Measurements from ENCODE around the gene IFNGR2. TPM values are rescaled to one million over a fixed set of nuclear protein-coding genes. Genes with fewer than 3 reads are reported as not detected.
A peak's percentile ranks its signal among the peaks of the same experiment; 100 is the strongest.
"Not testable (repeated sequence)": the region's sequence is repeated elsewhere in the genome, so short reads cannot be mapped to it uniquely, and the experiment has no call there.

The IFNGR2 gene
- total and polyA plus RNA-seq, 9 donors: 39.6 to 125 (median 46.7) TPM

DNA sequence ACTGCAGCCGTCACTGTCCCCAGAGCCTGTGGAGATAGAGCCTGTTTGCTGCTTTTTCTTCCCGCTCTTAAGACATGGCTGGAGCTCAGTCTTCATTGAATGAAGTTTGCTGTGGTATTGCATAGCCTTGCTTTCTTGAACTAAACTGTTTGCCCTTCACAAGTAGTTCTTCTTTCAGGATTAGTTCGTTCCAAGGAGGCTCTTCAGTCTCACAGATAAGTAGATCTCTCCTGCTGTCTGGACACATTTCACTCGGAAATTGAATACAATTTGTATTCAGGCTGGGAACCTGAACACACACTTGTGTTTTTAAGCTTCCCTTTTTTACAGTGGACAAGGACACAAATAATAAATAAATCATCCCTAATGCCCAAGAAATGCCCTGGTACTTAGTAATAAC, 43.8 kb upstream of the IFNGR2 start:
- Histone ChIP-seq H3K36me3 (no peaks in the 10 kb centered on the region), H3K9me3 (no peaks in the 10 kb centered on the region), H3K4me3 (no peak overlapping the region), H3K27ac (no peak overlapping the region), H3K4me1 (ENCODE audit: insufficient read depth) (peaks cover 4% of the 10 kb centered on the region), H3K27me3 (no peaks in the 10 kb centered on the region)
- intact Hi-C loops (cut with DNase I): no loop called here
- no peak for DNase-seq
- 65 to 76% (median 67%) methylated on average over 4 of the region's 4 CpGs for WGBS, 3 donors
- TF ChIP-seq POLR2A (IDR thresholded peaks at IDR 0.05) (no peak), EP300 (IDR thresholded peaks at IDR 0.05) (no peak)
- TF ChIP-seq, protein P1, sequence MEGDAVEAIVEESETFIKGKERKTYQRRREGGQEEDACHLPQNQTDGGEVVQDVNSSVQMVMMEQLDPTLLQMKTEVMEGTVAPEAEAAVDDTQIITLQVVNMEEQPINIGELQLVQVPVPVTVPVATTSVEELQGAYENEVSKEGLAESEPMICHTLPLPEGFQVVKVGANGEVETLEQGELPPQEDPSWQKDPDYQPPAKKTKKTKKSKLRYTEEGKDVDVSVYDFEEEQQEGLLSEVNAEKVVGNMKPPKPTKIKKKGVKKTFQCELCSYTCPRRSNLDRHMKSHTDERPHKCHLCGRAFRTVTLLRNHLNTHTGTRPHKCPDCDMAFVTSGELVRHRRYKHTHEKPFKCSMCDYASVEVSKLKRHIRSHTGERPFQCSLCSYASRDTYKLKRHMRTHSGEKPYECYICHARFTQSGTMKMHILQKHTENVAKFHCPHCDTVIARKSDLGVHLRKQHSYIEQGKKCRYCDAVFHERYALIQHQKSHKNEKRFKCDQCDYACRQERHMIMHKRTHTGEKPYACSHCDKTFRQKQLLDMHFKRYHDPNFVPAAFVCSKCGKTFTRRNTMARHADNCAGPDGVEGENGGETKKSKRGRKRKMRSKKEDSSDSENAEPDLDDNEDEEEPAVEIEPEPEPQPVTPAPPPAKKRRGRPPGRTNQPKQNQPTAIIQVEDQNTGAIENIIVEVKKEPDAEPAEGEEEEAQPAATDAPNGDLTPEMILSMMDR (IDR thresholded peaks at IDR 0.05): no peak

DNA sequence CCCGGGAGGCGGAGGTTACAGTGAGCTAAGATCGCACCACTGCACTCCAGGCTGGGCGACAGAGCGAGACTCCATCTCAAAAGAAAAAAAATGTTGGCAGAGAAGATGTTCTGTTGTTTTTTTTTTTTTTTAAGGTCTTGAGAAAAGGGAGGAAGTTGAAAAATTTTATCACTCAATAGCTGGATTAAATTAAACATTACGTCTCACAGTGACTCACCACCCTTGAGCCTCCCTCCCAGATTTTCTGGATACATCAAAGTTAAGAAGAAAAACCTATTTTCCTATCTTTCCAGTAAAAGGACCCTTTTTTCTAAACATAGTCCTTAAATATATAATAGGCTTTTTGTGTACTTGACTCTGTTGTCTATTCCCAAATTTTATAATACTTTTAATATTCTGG, 42.9 kb upstream of the IFNGR2 start:
- H3K4me3 ChIP-seq: no peak overlapping the region
- intact Hi-C loops (cut with DNase I): loop anchor here in 1 of 4 donors (5.0 to 10.0 kb wide), 2 partner anchors 75 to 158 kb away; no protein-coding TSS in a partner anchor

DNA sequence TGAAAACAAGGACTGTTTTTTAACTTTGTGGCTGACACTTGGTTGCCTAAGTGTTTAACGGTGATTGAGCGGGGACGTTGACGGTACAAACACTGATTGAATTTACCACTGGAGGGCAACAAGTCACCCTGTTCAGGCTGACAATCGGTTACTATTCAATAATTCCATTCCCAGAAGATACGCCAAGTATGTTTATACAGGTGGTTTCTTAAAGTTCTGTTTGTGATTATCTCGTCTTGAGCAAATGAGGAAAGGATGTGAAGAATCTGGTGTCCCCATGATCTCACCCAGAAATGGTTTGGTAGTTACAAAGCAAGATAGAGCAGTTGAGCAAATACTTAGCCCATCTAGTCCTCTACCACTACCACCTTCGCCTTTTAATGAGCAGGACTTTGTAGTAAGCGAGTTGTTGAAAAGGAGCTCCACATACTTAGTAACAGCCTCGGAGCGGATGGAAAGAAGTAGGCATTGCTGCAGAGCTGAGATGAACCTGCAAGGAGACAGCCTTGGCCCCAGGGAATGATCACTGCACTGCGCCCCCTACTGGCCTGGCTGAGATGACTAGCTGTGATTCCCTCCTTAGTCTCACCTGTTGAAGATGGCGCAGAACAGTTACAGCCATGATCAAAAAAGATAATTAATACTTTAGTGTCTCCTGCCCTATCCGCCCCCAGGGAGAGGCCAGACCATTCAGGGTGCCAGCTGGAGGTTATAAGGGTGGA, 42.2 kb upstream of the IFNGR2 start:
- Histone ChIP-seq H3K27ac (peak overlapping the region; percentile 4 to 43), H3K9me3 (no peaks in the 10 kb centered on the region), H3K4me1 (ENCODE audit: insufficient read depth) (peaks cover 4% of the 10 kb centered on the region), H3K4me3 (no peak overlapping the region), H3K36me3 (no peaks in the 10 kb centered on the region), H3K27me3 (no peaks in the 10 kb centered on the region)
- DNase-seq: peak; percentile 66 to 83 (median 76)
- TF ChIP-seq POLR2A (IDR thresholded peaks at IDR 0.05) (no peak), EP300 (IDR thresholded peaks at IDR 0.05) (no peak)
- TF ChIP-seq, protein P1 (IDR thresholded peaks at IDR 0.05): peak; percentile 53 to 62 (median 60)
- 11 to 24% (median 18%) methylated on average over 14 of the region's 14 CpGs for WGBS, 3 donors
- intact Hi-C loops (cut with DNase I): loop anchor here in 1 of 4 donors (5.0 to 10.0 kb wide), 2 partner anchors 74 to 159 kb away; no protein-coding TSS in a partner anchor

More for the DNA sequence above, 42.9 kb upstream of the IFNGR2 start:
- no peaks in the 10 kb centered on the region for H3K36me3 ChIP-seq
- peak overlapping the region in 1 of 2 donors; percentile 43 for H3K27ac ChIP-seq
- no peaks in the 10 kb centered on the region for H3K9me3 ChIP-seq
- peaks cover 4% of the 10 kb centered on the region for H3K4me1 ChIP-seq (ENCODE audit: insufficient read depth)
- WGBS, 3 donors: 37 to 40% (median 38%) methylated on average over 6 of the region's 6 CpGs
- TF ChIP-seq EP300 (IDR thresholded peaks at IDR 0.05) (no peak), POLR2A (IDR thresholded peaks at IDR 0.05) (no peak)
- TF ChIP-seq, protein P1 (IDR thresholded peaks at IDR 0.05): no peak
- no peaks in the 10 kb centered on the region for H3K27me3 ChIP-seq
- peak in 1 of 5 donors; percentile 44 for DNase-seq

DNA sequence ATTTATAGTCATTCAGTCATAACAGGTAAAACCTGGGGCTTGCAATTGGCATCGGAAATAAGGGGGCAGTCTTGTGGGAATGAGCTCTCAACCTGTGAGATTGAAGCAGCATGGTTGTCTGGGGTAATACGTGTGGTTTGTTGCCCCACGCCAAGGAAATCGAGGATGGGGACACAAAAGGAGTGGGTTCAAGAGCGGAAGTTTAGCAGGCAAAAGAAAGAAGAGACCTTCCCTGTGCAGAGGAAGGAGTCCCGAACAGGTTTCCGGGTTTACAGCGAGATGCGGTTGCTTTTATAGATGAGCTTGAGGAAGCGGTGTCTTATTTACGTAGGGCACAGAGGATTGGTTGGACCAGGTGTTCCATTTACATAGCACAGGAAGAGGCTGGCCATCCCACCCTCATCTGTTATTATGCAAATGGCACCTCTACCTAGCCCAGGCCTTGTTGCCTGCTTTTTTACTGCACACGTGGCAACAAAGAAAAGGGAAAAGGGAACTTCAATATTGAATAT, 41.1 kb upstream of the IFNGR2 start:
- 36 to 54% (median 44%) methylated on average over 12 of the region's 12 CpGs for WGBS, 3 donors
- H3K9me3 ChIP-seq: no peaks in the 10 kb centered on the region
- no peaks in the 10 kb centered on the region for H3K36me3 ChIP-seq
- no peak overlapping the region for H3K27ac ChIP-seq
- no peak overlapping the region for H3K4me3 ChIP-seq
- TF ChIP-seq EP300 (IDR thresholded peaks at IDR 0.05): no peak
- TF ChIP-seq POLR2A (IDR thresholded peaks at IDR 0.05): no peak
- TF ChIP-seq, protein P1 (IDR thresholded peaks at IDR 0.05): no peak
- no peak for DNase-seq
- peaks cover 4% of the 10 kb centered on the region for H3K4me1 ChIP-seq (ENCODE audit: insufficient read depth)
- intact Hi-C loops (cut with DNase I): loop anchor here in 1 of 4 donors (5.0 to 10.0 kb wide), 2 partner anchors 73 to 160 kb away; no protein-coding TSS in a partner anchor
- no peaks in the 10 kb centered on the region for H3K27me3 ChIP-seq

DNA sequence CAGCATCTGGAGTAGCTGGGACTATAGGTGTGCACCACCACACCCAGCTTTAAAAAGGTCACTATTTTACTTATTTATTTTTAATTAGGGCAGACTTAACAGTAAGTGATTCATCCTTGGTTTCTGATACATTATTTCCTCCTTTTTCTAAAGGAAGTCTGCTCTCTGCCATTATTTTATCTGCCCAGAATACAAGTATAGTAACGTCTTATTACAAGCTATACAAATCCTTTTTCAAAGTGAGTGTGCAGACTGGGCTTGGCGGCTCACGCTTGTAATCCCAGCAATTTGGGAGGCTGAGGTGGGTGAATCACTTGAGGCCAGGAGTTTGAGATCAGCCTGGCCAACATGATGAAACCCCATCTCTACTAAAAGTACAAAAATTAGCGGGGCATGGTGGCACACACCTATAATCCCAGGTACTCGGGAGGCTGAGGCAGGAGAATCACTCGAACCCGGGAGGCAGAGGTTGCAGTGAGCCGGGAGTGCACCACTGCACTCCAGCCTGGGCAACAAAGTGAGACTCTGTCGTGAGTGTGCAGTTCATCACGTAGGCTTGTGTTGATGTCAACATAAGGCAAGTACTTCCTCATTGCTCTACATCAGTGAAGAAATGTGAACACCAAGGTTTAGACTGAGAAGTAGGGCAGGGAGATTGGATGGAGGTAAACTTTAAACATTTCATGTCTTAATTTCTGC, 39.2 kb upstream of the IFNGR2 start:
- not testable (repeated sequence) for H3K9me3 ChIP-seq; H3K27me3 ChIP-seq; H3K36me3 ChIP-seq; H3K4me1 ChIP-seq (ENCODE audit: insufficient read depth); DNase-seq; H3K4me3 ChIP-seq; H3K27ac ChIP-seq
- WGBS, 3 donors: 65 to 73% (median 70%) methylated on average over 10 of the region's 10 CpGs
- intact Hi-C loops (cut with DNase I): loop anchor here in 1 of 4 donors (5.0 to 10.0 kb wide), 2 partner anchors 71 to 162 kb away; no protein-coding TSS in a partner anchor

All from ovary (tissue), 9 donors.